Measurements from ENCODE around the gene TNFRSF19.
A peak's percentile ranks its signal among the peaks of the same experiment; 100 is the strongest.

TNFRSF19 gene

GRCh38 chr13:23570921-23571315 is 706 bp downstream of the TNFRSF19 start:
- H3K4me3 ChIP-seq (replicated peaks; ENCODE audit: low read depth, low read length): peak overlapping the region; percentile 40
- no peak for TF ChIP-seq CTCF (IDR thresholded peaks at IDR 0.05; ENCODE audit: low read depth, low read length, missing control alignments)

GRCh38 chr13:23571431-23571830 is 1.2 kb downstream of the TNFRSF19 start:
- TF ChIP-seq CTCF (IDR thresholded peaks at IDR 0.05; ENCODE audit: low read depth, low read length, missing control alignments): no peak
- H3K4me3 ChIP-seq (replicated peaks; ENCODE audit: low read depth, low read length): peak overlapping the region; percentile 40
- no peak for DNase-seq (ENCODE audit: extremely low read depth, low read depth)

More at GRCh38 chr13:23570921-23571315, 706 bp downstream of the TNFRSF19 start:
- peak; percentile 47 for DNase-seq (ENCODE audit: extremely low read depth, low read depth)

GRCh38 chr13:23572836-23573235 is 2.6 kb downstream of the TNFRSF19 start:
- peak overlapping the region; percentile 40; the same call in 1 of the 2 replicates for H3K4me3 ChIP-seq (replicated peaks; ENCODE audit: low read depth, low read length)
- TF ChIP-seq CTCF (IDR thresholded peaks at IDR 0.05; ENCODE audit: low read depth, low read length, missing control alignments): no peak
- DNase-seq (ENCODE audit: extremely low read depth, low read depth): no peak

- TF ChIP-seq CTCF (IDR thresholded peaks at IDR 0.05; ENCODE audit: low read depth, low read length, missing control alignments): no peak
- DNase-seq (ENCODE audit: extremely low read depth, low read depth): no peak
- no peak overlapping the region for H3K4me3 ChIP-seq (replicated peaks; ENCODE audit: low read depth, low read length)
Measured at GRCh38 chr13:23574421-23575145, 4.4 kb downstream of the TNFRSF19 start.

GRCh38 chr13:23575632-23576031 is 5.4 kb downstream of the TNFRSF19 start:
- TF ChIP-seq CTCF (IDR thresholded peaks at IDR 0.05; ENCODE audit: low read depth, low read length, missing control alignments): no peak
- H3K4me3 ChIP-seq (replicated peaks; ENCODE audit: low read depth, low read length): no peak overlapping the region
- DNase-seq (ENCODE audit: extremely low read depth, low read depth): no peak

GRCh38 chr13:23578411-23579071 is 8.3 kb downstream of the TNFRSF19 start:
- TF ChIP-seq CTCF (IDR thresholded peaks at IDR 0.05; ENCODE audit: low read depth, low read length, missing control alignments): peak; percentile 67
- DNase-seq (ENCODE audit: extremely low read depth, low read depth): peak; percentile 41
- H3K4me3 ChIP-seq (replicated peaks; ENCODE audit: low read depth, low read length): peak overlapping the region; percentile 81
